IPS-18c (cell line): ENCODE data around the gene TPK1.
"Not testable (repeated sequence)": the region's sequence is repeated elsewhere in the genome, so short reads cannot be mapped to it uniquely, and the experiment has no call there.

Experiments used
- H3K4me3 ChIP-seq: 2 replicates; pipeline ENCODE4 v1.7.0; 2013; ENCODE audit warnings: low read depth, mild to moderate bottlenecking, low read length, moderate library complexity; ENCODE audit not compliant: insufficient read depth
- H3K9me3 ChIP-seq: one replicate; pipeline ENCODE4 v1.6.1; 2013; ENCODE audit warnings: mild to moderate bottlenecking, low read length, moderate library complexity; ENCODE audit not compliant: control insufficient read depth, insufficient read depth

Gene TPK1

DNA sequence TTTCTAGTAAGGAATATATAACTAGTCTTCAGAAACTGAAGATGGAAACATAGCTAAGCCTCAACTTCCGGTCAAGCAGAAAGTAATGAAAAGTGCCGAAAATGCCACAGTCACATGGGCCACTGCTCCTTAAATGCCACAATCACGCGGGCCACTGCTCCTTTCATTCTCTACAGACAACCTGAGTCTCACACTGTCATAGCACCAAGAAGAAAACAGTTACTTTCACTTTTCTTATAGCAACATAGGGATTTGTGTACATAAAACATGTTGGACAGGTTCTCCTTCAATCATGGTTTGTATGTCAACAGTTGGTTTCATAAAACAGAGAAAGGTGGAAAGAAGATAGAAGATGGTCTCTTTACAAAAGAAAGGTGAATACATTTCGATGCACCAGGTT is 383.8 kb downstream of the TPK1 start:
- peaks cover 6% of the 10 kb centered on the region for H3K9me3 ChIP-seq

DNA sequence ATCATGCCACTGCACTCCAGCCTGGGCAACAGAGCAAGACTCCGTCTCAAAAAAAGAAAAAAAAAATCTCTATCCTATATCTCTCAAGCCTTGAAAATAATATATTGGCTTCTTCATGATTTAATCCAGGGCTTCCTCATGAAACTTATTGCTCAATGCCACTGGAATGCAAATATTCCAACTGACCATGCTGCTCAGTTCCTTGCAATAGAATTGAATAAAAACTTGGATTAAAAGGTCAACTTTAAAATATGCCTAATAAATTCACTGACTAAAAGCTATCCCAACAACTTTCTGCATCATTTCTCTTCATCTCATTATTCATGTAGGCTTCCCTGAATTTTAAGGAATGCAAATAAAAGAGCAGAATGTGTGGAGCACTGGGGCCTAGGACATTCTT is 390.3 kb downstream of the TPK1 start:
- no peak overlapping the region for H3K4me3 ChIP-seq
- no peaks in the 10 kb centered on the region for H3K9me3 ChIP-seq

More for the DNA sequence above, 383.8 kb downstream of the TPK1 start:
- H3K4me3 ChIP-seq: no peak overlapping the region

DNA sequence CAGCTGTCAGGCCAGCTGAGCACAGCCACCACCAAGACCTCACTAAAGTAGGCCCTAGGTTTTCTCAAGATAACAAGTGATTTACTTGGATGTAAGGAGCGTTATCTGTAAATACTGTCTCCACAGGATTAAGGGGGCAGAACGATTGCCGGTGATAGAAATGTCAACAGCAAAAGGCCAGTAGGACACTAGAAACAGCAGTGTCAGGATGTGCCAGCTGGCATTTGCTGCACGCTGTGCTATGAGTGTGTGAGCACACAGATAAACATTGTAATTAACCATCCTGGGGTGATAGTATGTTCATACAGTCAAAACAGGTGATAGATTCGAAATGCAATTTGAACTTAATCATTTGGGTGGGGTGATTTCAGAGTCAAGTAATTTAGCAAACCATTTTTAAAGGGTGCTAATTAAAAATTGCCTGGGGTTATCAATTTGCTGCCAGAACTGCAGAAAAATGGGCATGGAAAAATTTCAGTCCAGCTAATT is 396.1 kb downstream of the TPK1 start:
- no peak overlapping the region for H3K4me3 ChIP-seq
- H3K9me3 ChIP-seq: no peaks in the 10 kb centered on the region

DNA sequence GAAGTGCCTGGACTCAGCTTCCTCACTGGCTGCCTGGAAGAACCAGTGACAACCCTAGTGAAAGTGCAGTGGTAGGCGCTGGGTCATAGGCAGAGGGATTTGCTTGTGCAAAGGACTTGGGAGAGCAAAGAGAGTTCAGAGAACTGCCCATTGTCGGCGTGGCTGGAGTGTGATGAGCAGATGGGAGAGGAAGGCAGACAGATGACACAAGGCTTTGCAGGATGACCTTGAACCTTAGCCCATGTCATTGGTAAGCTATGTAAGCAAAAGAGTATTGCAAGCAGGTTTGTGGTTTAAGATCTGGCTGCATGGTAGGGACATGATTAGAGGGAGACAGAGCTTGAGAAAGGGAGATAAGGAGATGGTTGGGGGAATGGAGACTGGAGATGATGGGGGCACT is 397.1 kb downstream of the TPK1 start:
- no peaks in the 10 kb centered on the region for H3K9me3 ChIP-seq
- H3K4me3 ChIP-seq: no peak overlapping the region

DNA sequence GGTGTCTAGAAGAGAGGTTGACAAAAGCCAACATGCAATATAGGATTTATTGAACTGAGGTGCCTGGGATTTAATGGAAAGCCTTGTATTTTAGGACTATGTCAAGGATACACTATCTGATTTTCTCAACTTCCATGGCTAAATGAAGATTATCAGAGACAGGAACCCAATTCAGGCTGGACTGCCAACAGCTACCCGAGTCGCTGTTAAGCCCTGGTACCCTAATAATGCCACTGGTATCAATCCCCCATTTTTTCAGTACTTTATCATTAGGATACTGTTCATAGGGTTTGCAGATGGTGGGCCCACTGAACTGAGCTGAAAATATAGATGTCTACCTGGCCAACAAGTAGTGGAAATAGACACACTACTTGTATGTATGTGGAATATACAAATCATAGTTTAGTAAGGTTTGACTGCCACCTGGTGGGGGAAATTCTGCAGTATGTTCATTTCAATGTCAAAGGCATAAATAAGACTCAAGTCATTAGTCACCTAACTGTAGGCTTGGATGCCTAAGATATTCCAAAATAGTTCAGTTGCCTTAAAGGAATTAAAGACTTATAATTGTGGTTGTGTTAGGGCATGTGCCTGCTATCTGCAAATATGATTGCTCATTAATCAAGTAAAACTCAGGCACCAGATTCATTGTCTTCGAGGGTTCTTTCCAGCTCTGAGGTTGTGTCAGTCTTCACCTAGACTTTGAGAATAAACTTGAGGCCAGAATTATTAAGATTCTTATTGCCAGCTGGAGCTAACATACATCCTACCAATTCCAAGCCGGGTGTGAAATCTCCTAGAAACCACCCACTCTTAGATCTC is 398.3 kb downstream of the TPK1 start:
- H3K4me3 ChIP-seq: no peak overlapping the region

DNA sequence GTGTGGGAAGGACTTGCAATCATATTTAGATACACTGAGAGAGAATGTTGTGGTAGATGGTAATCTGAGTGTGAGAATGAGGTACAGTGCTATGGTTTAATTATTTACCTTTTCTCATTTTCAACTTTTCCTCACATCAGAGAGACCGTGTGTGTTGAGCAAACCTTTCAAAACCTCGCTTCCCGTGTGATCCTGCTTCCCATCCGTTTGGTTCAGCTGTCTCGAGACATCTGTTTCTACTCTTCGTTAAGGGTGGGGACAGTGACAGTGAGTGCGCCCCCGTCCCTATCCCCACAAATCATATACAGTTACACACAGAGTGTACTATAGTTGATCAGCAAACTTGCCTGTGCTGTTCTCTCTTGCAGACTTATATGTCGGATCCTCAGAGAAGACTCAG is 399.4 kb downstream of the TPK1 start:
- H3K9me3 ChIP-seq: peaks cover 2% of the 10 kb centered on the region
- no peak overlapping the region for H3K4me3 ChIP-seq

More for the DNA sequence above, 398.3 kb downstream of the TPK1 start:
- peaks cover 2% of the 10 kb centered on the region for H3K9me3 ChIP-seq

DNA sequence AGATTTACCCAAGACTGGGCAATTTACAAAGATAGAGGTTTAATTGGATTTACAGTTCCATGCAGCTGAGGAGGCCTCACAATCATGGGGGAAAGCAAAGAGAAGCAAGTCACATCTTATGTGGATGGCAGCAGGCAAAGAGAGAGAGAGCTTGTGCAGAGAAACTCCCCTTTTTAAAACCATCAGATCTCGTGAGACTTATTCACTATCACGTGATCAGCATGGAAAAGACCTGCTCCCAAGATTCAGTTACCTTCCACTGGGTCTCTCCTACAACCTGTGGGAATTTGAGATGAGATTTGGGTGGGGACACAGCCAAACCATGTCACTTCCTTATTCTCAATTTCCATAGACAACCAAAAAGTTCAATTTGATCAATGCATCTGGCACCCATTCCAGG is 407.4 kb downstream of the TPK1 start:
- H3K4me3 ChIP-seq: no peak overlapping the region
- peaks cover 7% of the 10 kb centered on the region for H3K9me3 ChIP-seq

DNA sequence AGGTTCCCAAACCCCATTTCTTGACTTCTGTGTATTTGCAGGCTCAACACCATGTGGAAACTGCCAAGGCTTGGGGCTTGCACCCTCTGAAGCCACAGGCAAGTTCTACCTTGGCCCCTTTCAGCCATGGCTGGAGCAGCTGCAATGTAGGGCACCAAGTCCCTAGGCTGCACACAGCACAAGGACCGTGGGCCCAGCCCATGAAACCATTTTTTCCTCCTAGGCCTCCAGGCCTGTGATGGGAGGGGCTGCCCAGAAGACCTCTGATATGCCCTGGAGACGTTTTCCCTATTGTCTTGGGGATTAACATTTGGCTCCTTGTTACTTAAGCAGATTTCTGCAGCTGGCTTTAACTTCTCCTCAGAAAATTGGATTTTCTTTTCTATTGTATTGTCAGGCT is 408.3 kb downstream of the TPK1 start:
- not testable (repeated sequence) for H3K9me3 ChIP-seq

DNA sequence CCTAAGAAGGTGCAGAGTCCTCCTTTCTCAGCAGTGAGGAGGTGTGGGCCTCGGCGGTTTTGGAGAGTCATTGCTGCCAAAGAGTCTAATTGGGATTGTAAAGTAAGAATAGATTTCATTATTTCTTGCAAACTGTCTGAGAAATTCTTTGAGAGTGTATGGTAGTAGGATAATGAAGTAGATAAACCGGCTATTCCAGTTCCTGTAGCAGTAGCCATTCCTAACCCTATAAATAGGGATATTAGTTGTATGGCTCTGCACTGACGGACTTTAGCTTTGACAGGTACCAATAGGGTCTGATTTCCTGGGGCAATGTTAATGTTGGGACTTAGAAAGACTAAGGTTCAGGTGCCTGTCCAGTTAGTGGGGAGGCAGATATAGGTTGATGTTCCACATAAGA is 416.9 kb downstream of the TPK1 start:
- not testable (repeated sequence) for H3K4me3 ChIP-seq, H3K9me3 ChIP-seq

More for the DNA sequence above, 408.3 kb downstream of the TPK1 start:
- not testable (repeated sequence) for H3K4me3 ChIP-seq

DNA sequence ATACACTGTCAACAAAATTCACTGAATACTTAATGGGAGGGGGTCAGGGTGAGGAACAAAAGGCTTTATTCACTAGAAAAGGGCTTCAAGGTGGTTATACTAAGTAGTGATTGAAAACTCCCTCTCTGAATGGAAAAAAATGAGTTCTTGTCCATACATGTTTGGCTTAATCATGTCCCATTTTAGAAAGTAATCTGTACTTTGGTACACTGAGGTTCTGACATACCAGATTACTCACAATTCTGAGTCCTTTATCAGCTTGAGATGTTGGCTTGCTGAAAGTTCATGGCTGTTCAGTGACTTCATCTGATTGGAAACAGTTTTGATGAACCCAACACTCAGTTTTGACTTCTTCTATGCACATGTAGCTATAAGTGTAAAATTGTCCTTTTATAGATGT is 419.5 kb downstream of the TPK1 start:
- Histone ChIP-seq H3K9me3 (peaks cover 4% of the 10 kb centered on the region), H3K4me3 (no peak overlapping the region)

DNA sequence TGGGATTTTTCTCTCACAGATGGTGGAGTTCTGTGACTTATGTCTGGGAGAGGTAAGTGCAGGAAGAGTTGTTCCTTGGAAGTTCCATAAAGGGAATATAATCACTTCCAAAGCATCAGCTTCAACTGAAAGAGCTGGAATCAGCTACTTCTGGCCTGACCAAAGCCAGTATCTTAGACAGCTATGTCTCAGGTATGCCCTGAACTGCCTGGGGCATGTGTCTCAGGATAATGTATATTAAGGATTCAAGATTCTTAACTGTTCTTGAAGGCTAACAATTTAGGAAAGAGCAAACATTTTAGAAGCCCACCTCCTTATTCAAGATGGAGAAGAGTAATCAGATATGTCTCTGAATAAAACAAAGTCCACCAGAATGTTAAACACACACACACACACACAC is 420.0 kb downstream of the TPK1 start:
- Histone ChIP-seq H3K4me3 (no peak overlapping the region), H3K9me3 (peaks cover 4% of the 10 kb centered on the region)

DNA sequence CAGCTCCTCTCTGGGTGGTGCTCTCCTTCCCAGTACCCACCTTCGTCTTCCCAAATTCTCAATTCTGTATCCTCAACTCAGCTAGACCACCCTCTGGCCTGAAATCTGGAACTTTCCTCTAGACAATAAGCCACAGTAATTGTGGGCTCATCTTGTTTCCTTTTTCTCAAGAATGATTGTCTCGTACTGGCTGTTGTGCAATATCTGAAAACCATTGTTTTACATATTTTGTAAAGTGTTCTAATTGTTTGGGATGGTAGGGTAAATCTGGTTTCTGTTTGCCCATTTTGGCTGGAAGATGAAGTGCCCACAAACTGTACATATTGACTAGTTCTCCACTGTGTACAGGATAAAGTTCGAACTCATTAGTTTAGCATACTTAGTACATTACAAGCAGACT is 421.0 kb downstream of the TPK1 start:
- Histone ChIP-seq H3K4me3 (no peak overlapping the region), H3K9me3 (peaks cover 4% of the 10 kb centered on the region)

DNA sequence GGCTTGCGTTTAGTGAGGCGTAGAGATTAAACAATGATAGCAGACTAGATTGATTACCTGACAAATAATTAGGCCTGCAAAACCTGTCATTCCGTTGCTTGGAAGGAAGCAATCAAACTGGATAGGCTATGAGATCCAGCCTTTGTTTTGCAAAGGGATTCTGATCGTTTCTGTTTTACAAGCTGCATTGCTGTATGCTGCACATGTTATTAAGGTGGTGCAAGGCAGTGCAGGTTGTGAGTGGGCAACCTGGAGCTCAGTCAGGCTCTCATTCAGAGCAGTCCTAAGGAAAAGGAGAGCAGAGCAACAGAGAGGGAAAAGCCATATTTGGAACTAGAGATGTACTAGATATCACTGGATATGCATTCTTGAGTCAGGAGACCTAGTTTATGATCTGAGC is 425.4 kb downstream of the TPK1 start:
- Histone ChIP-seq H3K4me3 (no peak overlapping the region), H3K9me3 (no peaks in the 10 kb centered on the region)

DNA sequence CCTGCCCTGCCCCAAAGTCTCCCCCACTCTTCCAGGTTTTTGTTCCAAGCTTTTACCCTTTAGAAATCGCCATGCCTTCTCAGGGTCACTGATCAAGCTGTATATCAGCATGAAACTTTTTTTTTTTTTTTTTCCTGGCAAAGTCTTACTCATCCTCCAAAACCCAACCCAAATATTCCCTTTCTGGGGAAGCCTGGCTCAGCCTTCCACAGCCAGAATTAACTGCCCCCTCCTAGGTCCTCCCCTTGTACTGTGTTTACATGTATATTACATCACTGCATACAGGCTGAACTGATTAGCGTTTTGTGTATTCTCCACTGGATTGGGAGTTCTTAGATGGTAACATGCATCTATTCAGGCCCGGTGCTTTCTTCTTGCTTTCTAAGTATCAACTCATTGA is 427.7 kb downstream of the TPK1 start:
- no peaks in the 10 kb centered on the region for H3K9me3 ChIP-seq
- H3K4me3 ChIP-seq: no peak overlapping the region

DNA sequence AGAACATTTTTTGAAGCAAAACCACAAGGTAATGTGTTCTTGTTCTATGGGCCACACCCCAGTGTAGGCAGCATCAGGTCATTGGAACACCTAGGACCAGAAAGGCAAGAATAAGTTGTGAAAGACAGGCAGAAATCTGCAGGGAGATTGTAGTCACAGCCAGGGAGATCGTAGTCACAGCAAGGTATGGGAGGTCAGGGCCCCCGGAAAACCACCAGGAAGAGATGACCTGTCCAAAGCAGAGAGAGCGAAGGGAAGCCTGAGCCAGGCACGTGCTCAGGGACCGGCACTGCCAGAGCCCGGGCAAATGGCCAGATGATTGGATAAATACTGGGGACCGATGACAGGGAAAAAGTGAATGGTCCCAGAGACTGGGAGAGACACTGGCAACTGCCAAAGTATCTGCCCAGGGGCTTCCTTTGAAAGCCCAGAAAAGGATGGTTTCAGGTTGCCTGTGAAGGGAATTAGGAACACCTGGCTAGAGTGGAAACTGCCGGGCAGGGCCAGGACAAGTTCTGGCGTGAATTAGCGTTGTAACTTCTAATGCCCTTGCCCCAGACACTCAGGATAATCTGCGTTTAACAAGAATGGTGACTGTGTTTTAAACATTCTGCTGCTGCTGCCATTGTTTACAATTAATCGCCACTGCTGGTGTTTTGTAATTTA is 428.5 kb downstream of the TPK1 start:
- Histone ChIP-seq H3K9me3 (no peaks in the 10 kb centered on the region), H3K4me3 (no peak overlapping the region)

DNA sequence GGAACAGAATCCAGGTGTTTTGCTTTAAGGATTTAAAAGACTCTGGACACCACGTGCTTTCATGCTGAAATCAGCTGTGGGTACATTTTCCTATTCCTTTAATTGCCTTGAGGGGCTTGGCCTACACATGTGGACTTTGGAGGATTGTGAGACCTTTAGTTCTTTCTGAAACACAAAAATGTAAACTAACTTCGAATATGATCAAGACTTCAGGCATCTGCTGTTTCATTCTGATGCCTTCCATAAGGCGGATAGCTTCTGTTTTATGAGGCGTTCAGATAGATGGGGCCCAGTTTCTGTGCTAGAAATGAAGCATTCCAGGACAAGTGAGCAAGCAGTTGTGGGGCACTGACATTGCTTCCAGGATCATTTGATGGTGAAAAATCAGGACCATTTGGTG is 430.9 kb downstream of the TPK1 start:
- peaks cover 3% of the 10 kb centered on the region for H3K9me3 ChIP-seq
- H3K4me3 ChIP-seq: no peak overlapping the region

DNA sequence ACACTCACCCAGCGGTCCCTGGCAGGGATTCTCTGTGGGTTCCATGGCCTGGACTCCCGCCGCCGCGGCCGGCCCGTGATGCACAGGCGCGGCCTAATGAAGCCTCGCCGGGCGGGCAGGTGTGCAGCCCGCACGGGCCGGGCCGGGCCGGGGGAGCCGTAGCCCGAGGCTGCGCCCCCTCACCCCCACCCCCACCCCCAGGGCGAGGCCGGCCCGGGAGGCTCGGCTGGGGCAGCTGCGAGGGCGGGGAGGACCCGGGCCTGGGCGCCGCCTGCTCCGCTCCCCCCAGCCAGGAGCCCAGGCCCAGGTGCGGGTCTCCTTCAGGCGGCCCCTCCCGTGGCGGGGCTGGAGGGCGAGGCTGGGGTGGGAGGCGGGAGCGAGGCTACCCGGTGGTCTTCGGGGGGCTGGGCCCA is 432.2 kb downstream of the TPK1 start, which contains the start of gene NOBOX:
Gene NOBOX, minus strand, starts transcription at position 45 of the 413 bp plus-strand sequence.
- H3K9me3 ChIP-seq: peaks cover 3% of the 10 kb centered on the region
- no peak within 1 kb of the TSS for H3K4me3 ChIP-seq

DNA sequence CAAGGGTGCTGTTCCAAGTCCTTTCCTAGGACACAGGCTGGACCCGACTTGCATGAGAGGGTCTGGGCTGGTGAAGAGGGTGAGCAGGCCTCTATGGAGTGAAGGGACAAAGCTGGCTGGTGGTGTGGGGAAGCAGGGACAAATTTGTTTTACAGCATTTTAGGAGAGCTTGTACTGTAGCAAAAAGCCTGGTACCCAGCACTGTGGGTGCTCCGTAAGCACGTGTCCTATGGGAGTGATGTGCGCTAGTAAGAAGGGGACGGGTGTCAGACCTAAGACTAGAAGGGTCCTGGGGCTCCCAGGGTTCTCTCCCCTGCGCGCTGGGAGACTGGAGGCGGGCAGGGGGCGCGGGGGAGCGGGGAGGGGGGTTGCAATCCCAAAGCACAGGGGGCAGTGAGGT is 432.8 kb downstream of the TPK1 start:
- Histone ChIP-seq H3K9me3 (peaks cover 3% of the 10 kb centered on the region), H3K4me3 (no peak overlapping the region)
